Astrocyte (in vitro differentiated cells and primary cell): ENCODE data around the gene CLEC20A. TPM values are rescaled to one million over a fixed set of nuclear protein-coding genes. Genes with fewer than 3 reads are reported as not detected.
"Not testable (repeated sequence)": the region's sequence is repeated elsewhere in the genome, so short reads cannot be mapped to it uniquely, and the experiment has no call there.

Experiments
- DNase-seq: peaks from one replicate; pipeline ENCODE4 v3.0.0-alpha.2; 2010; ENCODE audit warnings: low read depth
- FAIRE-seq: peaks from 2 replicates; lab custom pipeline; 2011; peaks lifted over from hg19 to GRCh38; lab: Jason Lieb, UNC
- H2AFZ ChIP-seq: 2 replicates; pipeline ENCODE4 v1.6.0; 2012; ENCODE audit warnings: low read depth, low read length, inconsistent platforms
- H3K27ac ChIP-seq: 2 replicates; pipeline ENCODE4 v1.5.1; 2011; ENCODE audit warnings: low read depth, low read length, inconsistent platforms
- H3K27me3 ChIP-seq: 2 replicates; pipeline ENCODE4 v1.6.0; 2011; ENCODE audit warnings: low read length, inconsistent platforms; ENCODE audit not compliant: insufficient read depth
- H3K36me3 ChIP-seq: 2 replicates; pipeline ENCODE4 v1.5.1; 2011; ENCODE audit warnings: low read length, inconsistent platforms; ENCODE audit not compliant: insufficient read depth
- H3K4me1 ChIP-seq: 2 replicates; pipeline ENCODE4 v1.5.1; 2011; ENCODE audit warnings: low read length, inconsistent platforms; ENCODE audit not compliant: insufficient read depth
- H3K4me2 ChIP-seq: 2 replicates; pipeline ENCODE4 v1.6.0; 2012; ENCODE audit warnings: low read length, inconsistent platforms
- H3K4me3 ChIP-seq: 2 replicates; pipeline ENCODE4 v1.5.1; 2011; ENCODE audit warnings: low read depth, mild to moderate bottlenecking, low read length, inconsistent platforms; ENCODE audit not compliant: insufficient read depth
- H3K79me2 ChIP-seq: 2 replicates; pipeline ENCODE4 v1.6.0; 2012; ENCODE audit warnings: mild to moderate bottlenecking, low read length, inconsistent platforms; ENCODE audit not compliant: insufficient read depth
- H3K9ac ChIP-seq: 2 replicates; pipeline ENCODE4 v1.6.0; 2012; ENCODE audit warnings: mild to moderate bottlenecking, low read length, inconsistent platforms
- H3K9me3 ChIP-seq: 2 replicates; pipeline ENCODE4 v1.5.1; 2012; ENCODE audit warnings: low read depth, mild to moderate bottlenecking, low read length, inconsistent platforms; ENCODE audit not compliant: insufficient read depth
- H4K20me1 ChIP-seq: 2 replicates; pipeline ENCODE4 v1.6.0; 2012; ENCODE audit warnings: low read length, inconsistent platforms; ENCODE audit not compliant: insufficient read depth
- H3K27ac Mint-ChIP-seq: one replicate; pipeline ENCODE4 v1.8.0; 2021; ENCODE audit warnings: mild to moderate bottlenecking, mixed read lengths; ENCODE audit not compliant: unreplicated experiment
- H3K27me3 Mint-ChIP-seq: one replicate; pipeline ENCODE4 v1.8.0; 2021; ENCODE audit warnings: low read depth, mixed read lengths; ENCODE audit not compliant: unreplicated experiment
- H3K36me3 Mint-ChIP-seq: one replicate; pipeline ENCODE4 v1.8.0; 2021; ENCODE audit warnings: low read depth, mixed read lengths; ENCODE audit not compliant: unreplicated experiment
- H3K4me1 Mint-ChIP-seq: one replicate; pipeline ENCODE4 v1.8.0; 2021; ENCODE audit warnings: low read depth, mixed read lengths; ENCODE audit not compliant: unreplicated experiment
- H3K4me3 Mint-ChIP-seq: one replicate; pipeline ENCODE4 v1.8.0; 2021; ENCODE audit warnings: mild to moderate bottlenecking, moderate library complexity, mixed read lengths; ENCODE audit not compliant: unreplicated experiment
- H3K9me3 Mint-ChIP-seq: one replicate; pipeline ENCODE4 v1.8.0; 2021; ENCODE audit warnings: mild to moderate bottlenecking, mixed read lengths; ENCODE audit not compliant: unreplicated experiment
- CTCF ChIP-seq: IDR thresholded peaks from 2 replicates; pipeline ENCODE4 v1.5.1; 2011; ENCODE audit warnings: low read depth, mild to moderate bottlenecking, inconsistent platforms, low read length, moderate library complexity; ENCODE audit not compliant: insufficient read depth
- EZH2 ChIP-seq: IDR thresholded peaks from 2 replicates; pipeline ENCODE4 v1.6.1; 2012; ENCODE audit warnings: mild to moderate bottlenecking, low read length, inconsistent platforms; ENCODE audit not compliant: insufficient read depth
- total RNA-seq: library from RNA; stranded (reverse); gene quantifications from 2 replicates; pipeline ENCODE4 v1.2.1, GENCODE V29; 2021

CLEC20A gene
- total RNA-seq, 1 donor from 2014 or later = not detected

- H3K4me1 ChIP-seq = no peaks in the 10 kb centered on the region
- H3K4me3 ChIP-seq = no peak overlapping the region
- no peak overlapping the region for H3K4me3 Mint-ChIP-seq
- H3K79me2 ChIP-seq = no peaks in the 10 kb centered on the region
- FAIRE-seq (no peak), DNase-seq (no peak)
- H3K27ac Mint-ChIP-seq = no peak overlapping the region
- H3K4me2 ChIP-seq = no peak overlapping the region
- TF ChIP-seq CTCF = no peak
- H3K9me3 Mint-ChIP-seq = peaks cover 2% of the 10 kb centered on the region
- no peaks in the 10 kb centered on the region for H3K36me3 ChIP-seq
- H3K36me3 Mint-ChIP-seq = no peaks in the 10 kb centered on the region
- H3K27me3 Mint-ChIP-seq = peaks cover 25% of the 10 kb centered on the region
- H3K27me3 ChIP-seq = no peaks in the 10 kb centered on the region
- no peak overlapping the region for H3K27ac ChIP-seq
- H4K20me1 ChIP-seq = no peaks in the 10 kb centered on the region
- H3K9ac ChIP-seq = no peak overlapping the region
- no peak overlapping the region for H2AFZ ChIP-seq
- H3K9me3 ChIP-seq = no peaks in the 10 kb centered on the region
- H3K4me1 Mint-ChIP-seq = peaks cover 14% of the 10 kb centered on the region
Measured at GRCh38 chr1:178506177-178506576, 9.4 kb upstream of the CLEC20A start.

- H3K27me3 ChIP-seq = no peaks in the 10 kb centered on the region
- H3K79me2 ChIP-seq = no peaks in the 10 kb centered on the region
- no peak overlapping the region for H2AFZ ChIP-seq
- no peak overlapping the region for H3K4me3 ChIP-seq
- H3K4me3 Mint-ChIP-seq = no peak overlapping the region
- peaks cover 25% of the 10 kb centered on the region for H3K27me3 Mint-ChIP-seq
- H3K9me3 ChIP-seq = no peaks in the 10 kb centered on the region
- no peaks in the 10 kb centered on the region for H3K4me1 ChIP-seq
- H3K4me1 Mint-ChIP-seq = peaks cover 7% of the 10 kb centered on the region
- H3K27ac Mint-ChIP-seq = no peak overlapping the region
- no peak overlapping the region for H3K4me2 ChIP-seq
- DNase-seq (no peak), FAIRE-seq (no peak)
- H3K9me3 Mint-ChIP-seq = peaks cover 2% of the 10 kb centered on the region
- H3K36me3 Mint-ChIP-seq = no peaks in the 10 kb centered on the region
- H3K9ac ChIP-seq = no peak overlapping the region
- H3K27ac ChIP-seq = no peak overlapping the region
- no peaks in the 10 kb centered on the region for H3K36me3 ChIP-seq
- no peak for TF ChIP-seq EZH2
- TF ChIP-seq CTCF = no peak
- no peaks in the 10 kb centered on the region for H4K20me1 ChIP-seq
Measured at GRCh38 chr1:178504286-178504685, 7.5 kb upstream of the CLEC20A start.

GRCh38 chr1:178503849-178504248, 7.1 kb upstream of the CLEC20A start:
- H3K9ac ChIP-seq = no peak overlapping the region
- Mint-ChIP-seq H3K9me3 (peaks cover 2% of the 10 kb centered on the region), H3K27me3 (peaks cover 25% of the 10 kb centered on the region), H3K4me3 (no peak overlapping the region), H3K36me3 (no peaks in the 10 kb centered on the region), H3K27ac (no peak overlapping the region), H3K4me1 (peaks cover 2% of the 10 kb centered on the region)
- no peak overlapping the region for H3K4me2 ChIP-seq
- H3K79me2 ChIP-seq = no peaks in the 10 kb centered on the region
- H4K20me1 ChIP-seq = no peaks in the 10 kb centered on the region
- no peaks in the 10 kb centered on the region for H3K9me3 ChIP-seq
- DNase-seq (no peak), FAIRE-seq (no peak)
- no peak for TF ChIP-seq EZH2
- no peak for TF ChIP-seq CTCF
- no peaks in the 10 kb centered on the region for H3K36me3 ChIP-seq
- no peak overlapping the region for H2AFZ ChIP-seq
- H3K4me1 ChIP-seq = no peaks in the 10 kb centered on the region
- no peak overlapping the region for H3K27ac ChIP-seq
- H3K27me3 ChIP-seq = no peaks in the 10 kb centered on the region
- H3K4me3 ChIP-seq = no peak overlapping the region

- H3K4me3 ChIP-seq, H3K9ac ChIP-seq, H4K20me1 ChIP-seq, H3K4me2 ChIP-seq, H2AFZ ChIP-seq, H3K79me2 ChIP-seq, H3K27ac Mint-ChIP-seq, H3K4me1 ChIP-seq, FAIRE-seq, H3K4me3 Mint-ChIP-seq, H3K9me3 Mint-ChIP-seq, H3K36me3 ChIP-seq, H3K36me3 Mint-ChIP-seq, H3K27me3 ChIP-seq, H3K9me3 ChIP-seq, DNase-seq, H3K4me1 Mint-ChIP-seq, H3K27ac ChIP-seq: not testable (repeated sequence)
- H3K27me3 Mint-ChIP-seq = peaks cover 25% of the 10 kb centered on the region
Measured at GRCh38 chr1:178503316-178503715, 6.6 kb upstream of the CLEC20A start.
